ENCODE measurements around the gene KY.

The KY gene

GRCh38 chr3:134617608-134618477 is 33.0 kb downstream of the KY start:
- no peak for DNase-seq (ENCODE audit: low read depth)
- no peak overlapping the region for H3K4me3 ChIP-seq (ENCODE audit: low read length)
- TF ChIP-seq CTCF (IDR thresholded peaks at IDR 0.05; ENCODE audit: insufficient read depth, low read depth, low read length, missing control alignments) = no peak

- no peak overlapping the region for H3K4me3 ChIP-seq (ENCODE audit: low read length)
- no peak for DNase-seq (ENCODE audit: low read depth)
- no peak for TF ChIP-seq CTCF (IDR thresholded peaks at IDR 0.05; ENCODE audit: insufficient read depth, low read depth, low read length, missing control alignments)
Observed at GRCh38 chr3:134615743-134616142, 35.1 kb downstream of the KY start.

GRCh38 chr3:134614955-134615354 is 35.9 kb downstream of the KY start:
- H3K4me3 ChIP-seq (ENCODE audit: low read length) = no peak overlapping the region
- no peak for DNase-seq (ENCODE audit: low read depth)
- TF ChIP-seq CTCF (IDR thresholded peaks at IDR 0.05; ENCODE audit: insufficient read depth, low read depth, low read length, missing control alignments) = no peak

GRCh38 chr3:134613006-134613520 is 37.8 kb downstream of the KY start:
- no peak overlapping the region for H3K4me3 ChIP-seq (ENCODE audit: low read length)
- no peak for DNase-seq (ENCODE audit: low read depth)
- no peak for TF ChIP-seq CTCF (IDR thresholded peaks at IDR 0.05; ENCODE audit: insufficient read depth, low read depth, low read length, missing control alignments)

- H3K4me3 ChIP-seq (ENCODE audit: low read length) = no peak overlapping the region
- TF ChIP-seq CTCF (IDR thresholded peaks at IDR 0.05; ENCODE audit: insufficient read depth, low read depth, low read length, missing control alignments) = no peak
- DNase-seq (ENCODE audit: low read depth) = no peak
Observed at GRCh38 chr3:134611516-134611915, 39.3 kb downstream of the KY start.

GRCh38 chr3:134610432-134611385 is 40.1 kb downstream of the KY start:
- no peak for DNase-seq (ENCODE audit: low read depth)
- no peak overlapping the region for H3K4me3 ChIP-seq (ENCODE audit: low read length)
- TF ChIP-seq CTCF (IDR thresholded peaks at IDR 0.05; ENCODE audit: insufficient read depth, low read depth, low read length, missing control alignments) = no peak
